HG02973 (cell line): ENCODE measurements around the gene ORM2.

ENCODE experiments used
- ATAC-seq: cut with Tn5 transposase; IDR thresholded peaks from one replicate; pipeline ENCODE4 v1.9.1; 2021; ENCODE audit warnings: moderate library complexity; ENCODE audit not compliant: unreplicated experiment

The ORM2 gene

GRCh38 chr9:114367772-114368569 is 38.3 kb downstream of the ORM2 start:
- no peak for ATAC-seq

- ATAC-seq, result no peak
Observed at GRCh38 chr9:114369216-114370130, 39.8 kb downstream of the ORM2 start.

- ATAC-seq, result no peak
Observed at GRCh38 chr9:114370251-114370967, 40.7 kb downstream of the ORM2 start.

GRCh38 chr9:114370968-114371320 is 41.3 kb downstream of the ORM2 start:
- ATAC-seq, result no peak

GRCh38 chr9:114371343-114371944 is 41.8 kb downstream of the ORM2 start:
- ATAC-seq, result no peak

- ATAC-seq, result no peak
Observed at GRCh38 chr9:114371973-114372917, 42.6 kb downstream of the ORM2 start.

GRCh38 chr9:114372921-114373448 is 43.3 kb downstream of the ORM2 start:
- ATAC-seq, result peak; percentile 71

- no peak for ATAC-seq
Observed at GRCh38 chr9:114373960-114374730, 44.5 kb downstream of the ORM2 start.

GRCh38 chr9:114374936-114375335 is 45.3 kb downstream of the ORM2 start:
- no peak for ATAC-seq

GRCh38 chr9:114375386-114376175 is 45.9 kb downstream of the ORM2 start:
- no peak for ATAC-seq

GRCh38 chr9:114376586-114377445 is 47.1 kb downstream of the ORM2 start:
- ATAC-seq, result no peak

- ATAC-seq, result no peak
Observed at GRCh38 chr9:114378016-114378415, 48.3 kb downstream of the ORM2 start.

GRCh38 chr9:114378883-114379282 is 49.2 kb downstream of the ORM2 start:
- ATAC-seq, result no peak
